DOHH2 (cell line): ENCODE results near the gene NR5A2.

Source experiments
- CTCF ChIP-seq: fragments of 200-600 bp; sonication (generic); IDR thresholded peaks from one replicate; pipeline ENCODE4 v1.5.1; 2014; ENCODE audit warnings: antibody characterized with exemption, mild to moderate bottlenecking, low read depth, low read length; ENCODE audit not compliant: poor library complexity, severe bottlenecking
- EZH2phosphoT487 ChIP-seq: fragments of 200-600 bp; sonication (generic); IDR thresholded peaks from 2 replicates; pipeline ENCODE4 v1.6.1; 2017; ENCODE audit warnings: borderline replicate concordance, mild to moderate bottlenecking, antibody characterized with exemption, low read length, moderate library complexity, mixed read lengths

GRCh38 chr1:200116324-200116723, 88.8 kb downstream of the NR5A2 start:
- TF ChIP-seq CTCF: no peak
- TF ChIP-seq EZH2phosphoT487: no peak
